Measurements from ENCODE around the gene PTPN9. TPM values are rescaled to one million over a fixed set of nuclear protein-coding genes. Genes with fewer than 3 reads are reported as not detected.
"Not testable (repeated sequence)": the region's sequence is repeated elsewhere in the genome, so short reads cannot be mapped to it uniquely, and the experiment has no call there.

PTPN9 gene
- total RNA-seq, 1 donor from 2014 or later: 12.6 TPM

DNA sequence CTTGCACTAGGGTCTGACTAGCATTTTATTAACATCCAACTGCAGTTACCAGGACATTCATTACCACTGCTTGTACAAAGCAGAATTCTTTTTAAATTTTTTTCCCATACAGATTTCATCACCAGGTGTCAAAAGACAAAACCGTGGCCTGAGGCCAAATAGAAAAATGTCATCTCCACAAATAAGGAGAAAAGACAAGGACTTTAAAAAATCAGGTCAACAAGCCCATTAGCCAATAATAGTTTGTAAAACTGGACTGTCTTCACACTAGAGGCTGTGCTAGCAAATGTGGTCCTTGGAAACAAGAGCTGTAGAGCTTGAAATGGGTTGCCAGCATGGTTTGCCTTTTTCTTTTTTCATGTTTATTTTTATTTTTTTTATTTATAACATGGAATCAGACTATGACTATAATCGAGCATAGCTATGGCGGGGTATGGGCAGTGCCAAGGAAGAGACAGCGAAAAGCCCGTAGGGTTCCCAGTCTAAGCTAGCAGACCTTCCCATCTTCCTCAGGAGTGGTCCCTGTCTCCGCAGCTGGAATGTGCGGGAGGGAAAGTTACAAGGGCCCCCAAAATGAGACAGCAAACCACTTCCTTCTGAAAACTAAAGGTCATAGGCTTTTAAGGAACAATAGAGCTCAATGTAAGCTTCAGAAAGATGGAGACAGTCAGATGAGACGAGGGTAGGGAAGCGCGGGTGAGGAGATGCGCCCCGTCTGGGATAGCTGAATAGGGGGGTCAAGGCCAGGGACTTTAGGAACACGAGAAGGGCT, 1.5 kb downstream of the PTPN9 start:
- Histone ChIP-seq H3K27me3 (ENCODE audit: control insufficient read depth, insufficient read depth, low read length) (no peaks in the 10 kb centered on the region), H3K36me3 (ENCODE audit: control insufficient read depth, insufficient read depth, low read length) (no peaks in the 10 kb centered on the region), H3K4me3 (ENCODE audit: low read depth, low read length) (peak overlapping the region; percentile 61)
- FAIRE-seq (no peak), DNase-seq (ENCODE audit: low read depth) (no peak)
- TF ChIP-seq, protein P1, sequence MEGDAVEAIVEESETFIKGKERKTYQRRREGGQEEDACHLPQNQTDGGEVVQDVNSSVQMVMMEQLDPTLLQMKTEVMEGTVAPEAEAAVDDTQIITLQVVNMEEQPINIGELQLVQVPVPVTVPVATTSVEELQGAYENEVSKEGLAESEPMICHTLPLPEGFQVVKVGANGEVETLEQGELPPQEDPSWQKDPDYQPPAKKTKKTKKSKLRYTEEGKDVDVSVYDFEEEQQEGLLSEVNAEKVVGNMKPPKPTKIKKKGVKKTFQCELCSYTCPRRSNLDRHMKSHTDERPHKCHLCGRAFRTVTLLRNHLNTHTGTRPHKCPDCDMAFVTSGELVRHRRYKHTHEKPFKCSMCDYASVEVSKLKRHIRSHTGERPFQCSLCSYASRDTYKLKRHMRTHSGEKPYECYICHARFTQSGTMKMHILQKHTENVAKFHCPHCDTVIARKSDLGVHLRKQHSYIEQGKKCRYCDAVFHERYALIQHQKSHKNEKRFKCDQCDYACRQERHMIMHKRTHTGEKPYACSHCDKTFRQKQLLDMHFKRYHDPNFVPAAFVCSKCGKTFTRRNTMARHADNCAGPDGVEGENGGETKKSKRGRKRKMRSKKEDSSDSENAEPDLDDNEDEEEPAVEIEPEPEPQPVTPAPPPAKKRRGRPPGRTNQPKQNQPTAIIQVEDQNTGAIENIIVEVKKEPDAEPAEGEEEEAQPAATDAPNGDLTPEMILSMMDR (IDR thresholded peaks at IDR 0.05; ENCODE audit: insufficient read depth, low read length, severe bottlenecking): no peak

DNA sequence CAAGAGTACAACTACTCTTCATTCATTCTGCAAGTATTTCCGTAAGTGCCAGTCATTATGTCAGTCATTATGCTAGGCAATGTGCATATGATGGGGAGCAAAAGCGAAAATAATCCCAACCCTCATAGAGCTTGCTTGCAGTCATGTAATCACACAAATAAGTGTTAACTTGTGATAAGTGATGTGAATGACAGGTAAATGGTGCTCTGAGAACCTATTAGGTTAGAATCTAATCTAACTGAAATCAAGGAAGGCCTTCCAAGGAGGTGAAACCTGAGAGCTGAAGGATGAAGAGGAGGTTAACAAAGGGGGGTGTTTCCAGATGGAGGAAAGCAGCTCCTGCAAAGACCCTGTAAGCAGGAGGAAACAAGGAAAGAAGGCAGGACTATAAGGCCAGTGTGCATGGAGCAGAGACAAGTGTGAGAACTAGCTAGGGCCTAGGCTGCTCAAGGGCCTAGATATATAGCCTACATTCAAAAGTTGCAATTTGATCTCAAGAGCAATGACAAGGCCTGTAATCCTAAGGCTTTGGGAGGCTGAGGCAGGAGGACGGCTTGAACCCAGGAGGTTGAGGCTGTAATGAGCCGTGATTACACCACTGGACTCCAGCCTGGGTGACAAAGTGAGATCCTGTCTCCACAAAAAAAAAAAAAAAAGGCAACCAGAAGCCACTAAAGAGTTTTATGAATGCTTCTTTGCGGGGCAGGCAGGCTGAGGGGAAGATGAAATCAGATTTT, 5.3 kb downstream of the PTPN9 start:
- TF ChIP-seq, protein P1 (IDR thresholded peaks at IDR 0.05; ENCODE audit: insufficient read depth, low read length, severe bottlenecking): no peak
- DNase-seq (ENCODE audit: low read depth): no peak
- no peak overlapping the region for H3K4me3 ChIP-seq (ENCODE audit: low read depth, low read length)
- FAIRE-seq: no peak
- H3K36me3 ChIP-seq (ENCODE audit: control insufficient read depth, insufficient read depth, low read length): no peaks in the 10 kb centered on the region
- H3K27me3 ChIP-seq (ENCODE audit: control insufficient read depth, insufficient read depth, low read length): no peaks in the 10 kb centered on the region

DNA sequence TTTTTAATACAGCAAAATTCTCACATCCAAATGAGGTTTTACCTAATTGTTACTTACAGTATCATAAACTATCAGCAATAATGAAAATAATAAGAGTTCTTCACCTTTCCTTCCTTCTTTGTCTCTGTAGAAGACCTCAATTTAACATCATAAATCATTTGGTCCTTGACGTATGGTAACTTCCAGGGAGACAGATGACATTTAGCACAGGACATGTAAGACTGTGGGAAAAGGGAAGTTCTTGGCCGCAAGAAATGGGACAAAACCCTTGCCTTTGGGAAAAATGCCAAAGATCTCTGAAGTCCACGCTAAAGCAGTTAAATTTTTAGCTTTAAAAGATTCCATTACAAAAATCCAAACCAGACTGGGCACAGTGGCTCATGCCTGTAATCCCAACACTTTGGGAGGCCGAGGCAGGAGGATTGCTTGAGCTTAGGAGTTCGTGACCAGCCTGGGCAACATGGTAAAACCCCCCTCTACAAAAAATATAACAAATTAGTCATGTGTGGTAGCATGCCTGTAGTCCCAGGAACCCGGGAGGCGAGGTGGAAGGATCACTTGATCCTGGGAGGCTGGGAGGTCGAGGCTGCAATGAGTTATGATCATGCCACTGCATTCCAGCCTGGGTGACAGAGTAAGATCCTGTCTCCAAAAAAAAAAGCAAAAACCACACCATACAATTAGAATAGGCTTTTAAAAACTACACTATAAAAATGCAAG, 8.8 kb downstream of the PTPN9 start:
- TF ChIP-seq, protein P1 (IDR thresholded peaks at IDR 0.05; ENCODE audit: insufficient read depth, low read length, severe bottlenecking): no peak
- Histone ChIP-seq H3K36me3 (ENCODE audit: control insufficient read depth, insufficient read depth, low read length) (no peaks in the 10 kb centered on the region), H3K27me3 (ENCODE audit: control insufficient read depth, insufficient read depth, low read length) (no peaks in the 10 kb centered on the region), H3K4me3 (ENCODE audit: low read depth, low read length) (no peak overlapping the region)
- no peak for DNase-seq (ENCODE audit: low read depth)
- FAIRE-seq: no peak

DNA sequence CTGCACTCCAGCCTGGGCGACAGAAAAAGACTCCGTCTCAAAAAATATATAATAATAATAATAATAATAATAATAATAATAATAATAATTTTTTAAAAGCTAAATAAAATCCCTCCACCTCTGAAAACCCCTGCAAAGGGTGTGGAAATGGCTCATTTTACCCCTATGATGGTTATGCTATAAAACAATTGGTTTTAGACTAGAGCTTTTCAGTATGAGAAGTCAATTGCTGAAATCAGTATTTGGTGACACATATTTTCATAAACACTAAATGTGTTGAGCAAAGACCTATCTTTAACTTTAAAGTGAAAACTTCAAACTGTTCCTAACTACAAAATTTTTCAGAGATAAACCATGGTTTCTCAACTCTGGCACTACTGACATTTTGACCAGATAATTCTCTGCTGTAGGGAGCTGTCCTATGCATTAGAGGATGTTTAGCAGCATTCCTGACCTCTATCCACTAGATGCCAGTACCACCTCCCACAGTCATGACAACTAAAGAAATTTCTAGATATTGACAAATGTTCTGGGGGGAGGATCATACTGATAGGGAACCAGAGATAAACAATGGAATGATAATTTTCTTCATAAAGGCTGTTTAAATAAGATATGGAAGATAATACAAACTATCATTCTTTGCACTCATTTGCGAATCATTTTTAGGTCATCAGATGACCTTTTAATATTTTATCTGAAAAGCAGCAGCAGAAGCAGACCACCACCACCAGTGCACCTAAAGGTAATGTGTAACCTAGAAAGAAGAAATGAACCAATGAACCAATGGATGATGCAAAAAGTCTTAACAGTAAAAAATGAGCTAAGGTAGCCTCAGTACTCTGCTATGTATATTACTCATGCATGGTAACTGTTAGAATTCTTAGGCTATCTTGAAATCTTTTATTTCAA, 13.8 kb downstream of the PTPN9 start:
- FAIRE-seq: no peak
- TF ChIP-seq, protein P1 (IDR thresholded peaks at IDR 0.05; ENCODE audit: insufficient read depth, low read length, severe bottlenecking): no peak

DNA sequence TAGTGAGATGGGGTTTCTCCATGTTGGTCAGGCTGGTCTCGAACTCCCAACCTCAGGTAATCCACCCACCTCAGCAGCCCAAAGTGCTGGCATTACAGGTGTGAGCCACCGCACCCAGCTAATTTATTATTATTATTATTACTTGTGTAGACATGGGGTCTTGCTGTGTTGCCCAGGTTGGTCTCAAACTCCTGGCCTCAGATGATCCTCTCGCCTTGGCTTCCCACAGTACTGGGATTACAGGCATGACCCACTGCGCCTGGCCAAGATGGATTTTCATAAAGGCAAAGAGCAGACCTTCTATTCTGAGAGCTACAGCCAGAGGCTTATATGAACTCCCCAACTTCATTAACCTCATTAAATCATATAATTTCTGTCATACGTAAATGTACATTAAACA, 17.2 kb downstream of the PTPN9 start:
- no peak overlapping the region for H3K4me3 ChIP-seq (ENCODE audit: low read depth, low read length)
- DNase-seq (ENCODE audit: low read depth): no peak
- no peak for FAIRE-seq
- H3K36me3 ChIP-seq (ENCODE audit: control insufficient read depth, insufficient read depth, low read length): no peaks in the 10 kb centered on the region
- TF ChIP-seq, protein P1 (IDR thresholded peaks at IDR 0.05; ENCODE audit: insufficient read depth, low read length, severe bottlenecking): no peak
- H3K27me3 ChIP-seq (ENCODE audit: control insufficient read depth, insufficient read depth, low read length): no peaks in the 10 kb centered on the region

More for the DNA sequence above, 13.8 kb downstream of the PTPN9 start:
- Histone ChIP-seq H3K27me3 (ENCODE audit: control insufficient read depth, insufficient read depth, low read length) (no peaks in the 10 kb centered on the region), H3K4me3 (ENCODE audit: low read depth, low read length) (no peak overlapping the region), H3K36me3 (ENCODE audit: control insufficient read depth, insufficient read depth, low read length) (no peaks in the 10 kb centered on the region)
- no peak for DNase-seq (ENCODE audit: low read depth)

DNA sequence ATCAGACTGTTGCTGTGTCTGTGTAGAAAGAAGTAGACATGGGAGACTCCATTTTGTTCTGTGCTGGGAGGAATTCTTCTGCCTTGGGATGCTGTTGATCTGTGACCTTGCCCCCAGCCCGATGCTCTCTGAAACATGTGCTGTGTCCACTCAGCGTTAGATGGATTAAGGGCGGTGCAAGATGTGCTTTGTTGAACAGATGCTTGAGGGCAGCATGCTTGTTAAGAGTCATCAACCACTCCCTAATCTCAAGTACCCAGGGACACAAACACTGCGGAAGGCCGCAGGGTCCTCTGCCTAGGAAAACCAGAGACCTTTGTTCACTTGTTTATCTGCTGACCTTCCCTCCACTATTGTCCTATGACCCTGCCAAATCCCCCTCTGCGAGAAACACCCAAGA, 19.8 kb downstream of the PTPN9 start:
- H3K4me3 ChIP-seq (ENCODE audit: low read depth, low read length); FAIRE-seq: not testable (repeated sequence)
- peak; percentile 43 for DNase-seq (ENCODE audit: low read depth)

DNA sequence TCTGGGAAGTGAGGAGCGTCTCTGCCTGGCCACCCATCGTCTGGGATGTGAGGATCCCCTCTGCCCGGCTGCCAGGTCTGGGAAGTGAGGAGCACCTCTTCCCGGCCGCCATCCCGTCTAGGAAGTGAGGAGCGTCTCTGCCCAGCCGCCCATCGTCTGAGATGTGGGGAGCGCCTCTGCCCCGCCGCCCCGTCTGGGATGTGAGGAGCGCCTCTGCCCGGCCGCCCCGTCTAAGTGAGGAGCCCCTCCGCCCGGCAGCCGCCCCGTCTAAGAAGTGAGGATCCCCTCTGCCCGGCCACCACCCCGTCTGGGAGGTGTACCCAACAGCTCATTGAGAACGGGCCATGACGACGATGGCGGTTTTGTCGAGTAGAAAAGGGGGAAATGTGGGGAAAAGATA, 20.2 kb downstream of the PTPN9 start:
- DNase-seq (ENCODE audit: low read depth); FAIRE-seq: not testable (repeated sequence)

More for the DNA sequence above, 19.8 kb downstream of the PTPN9 start:
- not testable (repeated sequence) for H3K36me3 ChIP-seq (ENCODE audit: control insufficient read depth, insufficient read depth, low read length); H3K27me3 ChIP-seq (ENCODE audit: control insufficient read depth, insufficient read depth, low read length)

More for the DNA sequence above, 20.2 kb downstream of the PTPN9 start:
- H3K27me3 ChIP-seq (ENCODE audit: control insufficient read depth, insufficient read depth, low read length); H3K36me3 ChIP-seq (ENCODE audit: control insufficient read depth, insufficient read depth, low read length); H3K4me3 ChIP-seq (ENCODE audit: low read depth, low read length): not testable (repeated sequence)
